Endometrial microvascular endothelial cells (primary cell): ENCODE results near the gene DNAJC4. TPM values are rescaled to one million over a fixed set of nuclear protein-coding genes. Genes with fewer than 3 reads are reported as not detected.

Experiments used
- in situ Hi-C: cut with HindIII; loops from 2 replicates; pipeline ENCODE4 v1.10.0; 2017; ENCODE audit warnings: low sequenced_read_pairs, low pct_unique_long_range_greater_than_20kb; ENCODE audit errors: inconsistent ontology term
- total RNA-seq: library from RNA; depleted of rRNA; stranded (reverse); fragments of >200 nt; gene quantifications from one replicate; pipeline ENCODE4 v1.2.3, GENCODE V29; 2015; ENCODE audit errors: inconsistent ontology term

The DNAJC4 gene
- total RNA-seq, 1 donor from 2014 or later: 14.7 TPM

GRCh38 chr11:64225608-64226506 lies 4.5 kb upstream of the DNAJC4 start, which contains the start of the genes NUDT22 and TRPT1:
TSS of gene NUDT22 (plus strand) at chr11:64226274. CDS start at chr11:64226653, 379 bp downstream.
TSS of gene TRPT1 (minus strand) at chr11:64226186. CDS start at chr11:64225860, 326 bp downstream.
- in situ Hi-C loops: no loop called here

GRCh38 chr11:64226507-64227051 lies 3.8 kb upstream of the DNAJC4 start:
- in situ Hi-C loops: no loop called here

GRCh38 chr11:64227405-64227956 lies 2.9 kb upstream of the DNAJC4 start:
- in situ Hi-C loops: no loop called here

- in situ Hi-C loops: no loop called here
These were observed 1.1 kb upstream of the DNAJC4 start for GRCh38 chr11:64229090-64229743.

- in situ Hi-C loops: no loop called here
These were observed 591 bp upstream of the DNAJC4 start for GRCh38 chr11:64229744-64230170.

- in situ Hi-C loops: no loop called here
These were observed 627 bp downstream of the DNAJC4 start for GRCh38 chr11:64230985-64231365.

- in situ Hi-C loops: no loop called here
These were observed 1.2 kb downstream of the DNAJC4 start for GRCh38 chr11:64231546-64231945.

GRCh38 chr11:64232182-64232966 lies 2.0 kb downstream of the DNAJC4 start:
- in situ Hi-C loops: no loop called here

GRCh38 chr11:64232967-64233315 lies 2.6 kb downstream of the DNAJC4 start:
- in situ Hi-C loops: no loop called here

- in situ Hi-C loops: no loop called here
These were observed 3.7 kb downstream of the DNAJC4 start, which contains the start of gene VEGFB for GRCh38 chr11:64233913-64234586. TSS of gene VEGFB (plus strand) at chr11:64234584. CDS start at chr11:64234834, 250 bp downstream.

- in situ Hi-C loops: no loop called here
These were observed 4.5 kb downstream of the DNAJC4 start for GRCh38 chr11:64234647-64235379.

- in situ Hi-C loops: no loop called here
These were observed 5.3 kb downstream of the DNAJC4 start for GRCh38 chr11:64235437-64236161.

GRCh38 chr11:64237484-64237951 lies 7.2 kb downstream of the DNAJC4 start:
- in situ Hi-C loops: no loop called here

- in situ Hi-C loops: no loop called here
These were observed 7.7 kb downstream of the DNAJC4 start for GRCh38 chr11:64238076-64238475.

GRCh38 chr11:64238999-64239398 lies 8.7 kb downstream of the DNAJC4 start:
- in situ Hi-C loops: no loop called here

- in situ Hi-C loops: no loop called here
These were observed 9.5 kb downstream of the DNAJC4 start for GRCh38 chr11:64239662-64240434.
